GM19463 (cell line): ENCODE data around the gene STK32A.
"Not testable (repeated sequence)": the region's sequence is repeated elsewhere in the genome, so short reads cannot be mapped to it uniquely, and the experiment has no call there.

Experiments used
- ATAC-seq: cut with Tn5 transposase; IDR thresholded peaks from one replicate; pipeline ENCODE4 v1.9.1; 2021; ENCODE audit warnings: mild to moderate bottlenecking, moderate library complexity; ENCODE audit not compliant: unreplicated experiment

Gene STK32A

GRCh38 chr5:147341345-147341744, 106.5 kb downstream of the STK32A start:
- no peak for ATAC-seq

- ATAC-seq = no peak
Observed at GRCh38 chr5:147344861-147345260, 110.0 kb downstream of the STK32A start.

- ATAC-seq = no peak
Observed at GRCh38 chr5:147346006-147346561, 111.3 kb downstream of the STK32A start.

- ATAC-seq = no peak
Observed at GRCh38 chr5:147348046-147348445, 113.2 kb downstream of the STK32A start.

- no peak for ATAC-seq
Observed at GRCh38 chr5:147348451-147348850, 113.6 kb downstream of the STK32A start.

GRCh38 chr5:147349241-147349640, 114.4 kb downstream of the STK32A start:
- no peak for ATAC-seq

GRCh38 chr5:147359101-147359500, 124.3 kb downstream of the STK32A start:
- no peak for ATAC-seq

GRCh38 chr5:147359581-147359980, 124.8 kb downstream of the STK32A start:
- ATAC-seq = no peak

GRCh38 chr5:147360816-147361215, 126.0 kb downstream of the STK32A start:
- ATAC-seq = no peak

- ATAC-seq = no peak
Observed at GRCh38 chr5:147361441-147362175, 126.8 kb downstream of the STK32A start.

- not testable (repeated sequence) for ATAC-seq
Observed at GRCh38 chr5:147367381-147367780, 132.6 kb downstream of the STK32A start.

GRCh38 chr5:147369742-147370374, 135.0 kb downstream of the STK32A start:
- no peak for ATAC-seq

- ATAC-seq = no peak
Observed at GRCh38 chr5:147371290-147371689, 136.5 kb downstream of the STK32A start.

- ATAC-seq = no peak
Observed at GRCh38 chr5:147372191-147372590, 137.4 kb downstream of the STK32A start.

GRCh38 chr5:147373328-147373727, 138.5 kb downstream of the STK32A start:
- ATAC-seq = no peak

GRCh38 chr5:147375151-147375550, 140.3 kb downstream of the STK32A start:
- no peak for ATAC-seq

- no peak for ATAC-seq
Observed at GRCh38 chr5:147377682-147378081, 142.9 kb downstream of the STK32A start.

GRCh38 chr5:147381555-147381954, 146.7 kb downstream of the STK32A start:
- no peak for ATAC-seq

GRCh38 chr5:147382776-147383175, 147.9 kb downstream of the STK32A start:
- no peak for ATAC-seq

- no peak for ATAC-seq
Observed at GRCh38 chr5:147384346-147385193, 149.7 kb downstream of the STK32A start.

- no peak for ATAC-seq
Observed at GRCh38 chr5:147387109-147387508, 152.3 kb downstream of the STK32A start.
